ENCODE results near the gene FLVCR2. TPM values are rescaled to one million over a fixed set of nuclear protein-coding genes. Genes with fewer than 3 reads are reported as not detected.

Gene FLVCR2
- total RNA-seq: 10 to 100 TPM; 19.4 to 41.3 (median 31.8) TPM

GRCh38 chr14:75578102-75578785 lies at the start of gene FLVCR2:
Gene FLVCR2, plus strand, starts transcription at chr14:75578620. Its CDS starts 353 bp downstream, at chr14:75578973.
- no peaks in the 10 kb centered on the region for H3K36me3 ChIP-seq
- peak; percentile 91 to 93 for ATAC-seq (ENCODE audit: low FRiP score in 2 of 2)
- TF ChIP-seq POLR2A (IDR thresholded peaks at IDR 0.05) (peak in 3 of 4 donors; percentile 27 to 83 (median 33)), POLR2AphosphoS5 (IDR thresholded peaks at IDR 0.05) (peak; percentile 53 to 60), CTCF (IDR thresholded peaks at IDR 0.05) (no peak), EP300 (IDR thresholded peaks at IDR 0.05) (no peak)

GRCh38 chr14:75531256-75531655 lies 47.2 kb upstream of the FLVCR2 start:
- no peak overlapping the region for H3K4me3 ChIP-seq
- H3K4me1 ChIP-seq: peaks cover 3 to 16% (median 8%) of the 10 kb centered on the region in 4 donors
- ATAC-seq (ENCODE audit: low FRiP score in 2 of 2) (no peak), DNase-seq (no peak)
- H3K36me3 ChIP-seq: no peaks in the 10 kb centered on the region
- WGBS, 2 donors: 58 to 89% methylated on average over 3 of the region's 3 CpGs
- TF ChIP-seq CTCF (IDR thresholded peaks at IDR 0.05): no peak
- no peak for TF ChIP-seq POLR2AphosphoS5 (IDR thresholded peaks at IDR 0.05)
- no peak for TF ChIP-seq EP300 (IDR thresholded peaks at IDR 0.05)
- no peak for TF ChIP-seq POLR2A (IDR thresholded peaks at IDR 0.05)
- no peaks in the 10 kb centered on the region for H3K27me3 ChIP-seq
- no peak overlapping the region for H3K27ac ChIP-seq
- no peaks in the 10 kb centered on the region for H3K9me3 ChIP-seq

More at GRCh38 chr14:75578102-75578785, at the start of gene FLVCR2:
- peak; percentile 90 to 96 for DNase-seq
- Histone ChIP-seq H3K27me3 (no peaks in the 10 kb centered on the region), H3K27ac (peak within 1 kb of the TSS; percentile 76 to 88 (median 84)), H3K9me3 (no peaks in the 10 kb centered on the region), H3K4me3 (peak within 1 kb of the TSS; percentile 46 to 73 (median 65)), H3K4me1 (peaks cover 0 to 35% (median 15%) of the 10 kb centered on the region in 4 donors)
- 0 to 2% methylated on average over 7 to 23 of the region's 49 CpGs for WGBS, 2 donors

- TF ChIP-seq POLR2A (IDR thresholded peaks at IDR 0.05) (no peak), CTCF (IDR thresholded peaks at IDR 0.05) (no peak), EP300 (IDR thresholded peaks at IDR 0.05) (no peak), POLR2AphosphoS5 (IDR thresholded peaks at IDR 0.05) (no peak)
- WGBS, 2 donors: 76 to 78% methylated on average over 5 of the region's 5 CpGs
- no peak for DNase-seq
- no peaks in the 10 kb centered on the region for H3K36me3 ChIP-seq
- H3K27me3 ChIP-seq: no peaks in the 10 kb centered on the region
- H3K4me3 ChIP-seq: no peak overlapping the region
- ATAC-seq (ENCODE audit: low FRiP score in 2 of 2): no peak
- H3K4me1 ChIP-seq: peaks cover 4 to 19% (median 9%) of the 10 kb centered on the region in 4 donors
- no peaks in the 10 kb centered on the region for H3K9me3 ChIP-seq
- no peak overlapping the region for H3K27ac ChIP-seq
Observed at GRCh38 chr14:75531660-75532317, 46.6 kb upstream of the FLVCR2 start.

GRCh38 chr14:75533791-75534555 lies 44.4 kb upstream of the FLVCR2 start:
- no peak for TF ChIP-seq CTCF (IDR thresholded peaks at IDR 0.05)
- TF ChIP-seq POLR2A (IDR thresholded peaks at IDR 0.05): no peak
- no peak for TF ChIP-seq EP300 (IDR thresholded peaks at IDR 0.05)
- TF ChIP-seq POLR2AphosphoS5 (IDR thresholded peaks at IDR 0.05): no peak
- no peak overlapping the region for H3K4me3 ChIP-seq
- H3K9me3 ChIP-seq: no peaks in the 10 kb centered on the region
- H3K36me3 ChIP-seq: no peaks in the 10 kb centered on the region
- DNase-seq (no peak), ATAC-seq (ENCODE audit: low FRiP score in 2 of 2) (no peak)
- 69 to 71% methylated on average over 5 of the region's 5 CpGs for WGBS, 2 donors
- H3K4me1 ChIP-seq: peaks cover 0 to 18% (median 9%) of the 10 kb centered on the region in 4 donors
- H3K27ac ChIP-seq: peak overlapping the region in 2 of 4 donors; percentile 6 to 77
- no peaks in the 10 kb centered on the region for H3K27me3 ChIP-seq
